Right cardiac atrium (tissue), 5 donors: Measurements from ENCODE around the gene PIWIL4. TPM values are rescaled to one million over a fixed set of nuclear protein-coding genes. Genes with fewer than 3 reads are reported as not detected.
"Not testable (repeated sequence)": the region's sequence is repeated elsewhere in the genome, so short reads cannot be mapped to it uniquely, and the experiment has no call there.

ENCODE experiments used
- ATAC-seq, 2 donors: fragments of 200-7000 bp; cut with Tn5 transposase; one replicate each; pipeline versions ENCODE4 v1.8.0 to v1.9.1; 2020; ENCODE audit warnings: moderate library complexity in 2 of 2, mild to moderate bottlenecking in 1 of 2
- DNase-seq, 3 donors: peaks; one replicate each; pipeline ENCODE4 v3.0.0-alpha.2; 2020
- H3K27ac ChIP-seq: one replicate; pipeline ENCODE4 v1.5.1; 2013; ENCODE audit warnings: mild to moderate bottlenecking, low read length, control low read depth, moderate library complexity
- H3K27me3 ChIP-seq: one replicate; pipeline ENCODE4 v1.6.1; 2013; ENCODE audit not compliant: control insufficient read depth, insufficient read depth
- H3K4me1 ChIP-seq: one replicate; pipeline ENCODE4 v1.6.1; 2013; ENCODE audit warnings: low read length; ENCODE audit not compliant: control insufficient read depth, insufficient read depth
- H3K4me3 ChIP-seq: one replicate; pipeline ENCODE4 v1.5.1; 2013; ENCODE audit warnings: low read length, control low read depth
- H3K9me3 ChIP-seq: one replicate; pipeline ENCODE4 v1.6.1; 2013; ENCODE audit warnings: low read length; ENCODE audit not compliant: control insufficient read depth
- WGBS: extraction: QIAGEN DNeasy Blood & Tissue Kit; methylation state at CpG from one replicate; pipeline ENCODE4 v1.1.7; 2013; 5-methylcytosine and 5-hydroxymethylcytosine counted together
- intact Hi-C, 4 donors: fragments of 100-400 bp; cut with DNase I; formaldehyde crosslinking; loops; one replicate each; pipeline versions ENCODE4 v1.11.0 to v1.14.0; 2022 to 2023
- polyA plus RNA-seq: library from polyadenylated mRNA; stranded (reverse); fragments of 200-250 nt; gene quantifications from one replicate; pipeline ENCODE4 v1.2.3, GENCODE V29; 2013
- total RNA-seq, 4 donors: library from RNA; stranded (reverse); fragmentation: NEBNext Ultra II Directional; extraction: Animal tissue kit (Norgen Biotek cat#: 25700); gene quantifications; one replicate each; pipeline ENCODE4 v1.2.1, GENCODE V29; 2021
- donor health status: healthy with polysubstance abuse.
- donor health status: DM: no; HTN: yes; CAD: no.
- donor health status: DM: no; HTN: no; CAD: no.
- donor health status: DM: no; HTN: yes; CAD: no; lungs with severe emphysema.
- donor health status: DM: yes; HTN: yes; CAD: no.

The PIWIL4 gene
- total and polyA plus RNA-seq, 5 donors = 1.1 to 3.5 (median 1.6) TPM

DNA sequence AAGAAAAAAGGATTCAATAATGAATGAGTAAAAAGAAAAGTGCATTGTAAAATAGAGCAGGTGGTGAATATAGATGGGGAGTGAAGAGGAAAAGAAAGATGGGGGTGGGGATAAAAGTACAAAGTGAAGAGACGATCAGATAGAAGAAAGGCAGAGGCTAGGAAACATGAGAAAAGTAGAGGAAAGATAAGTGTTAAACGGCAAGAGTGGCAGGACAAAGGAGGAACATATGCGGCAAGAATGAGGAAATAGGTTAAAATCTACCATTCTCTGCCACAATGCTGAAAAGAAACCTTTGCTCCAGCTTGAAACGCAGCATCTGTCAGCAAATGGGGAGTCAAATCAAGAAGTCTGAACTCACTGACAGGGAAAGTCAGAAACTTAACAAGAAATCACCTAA lies 16.7 kb upstream of the PIWIL4 start:
- 62% methylated on average over 4 of the region's 4 CpGs for WGBS

DNA sequence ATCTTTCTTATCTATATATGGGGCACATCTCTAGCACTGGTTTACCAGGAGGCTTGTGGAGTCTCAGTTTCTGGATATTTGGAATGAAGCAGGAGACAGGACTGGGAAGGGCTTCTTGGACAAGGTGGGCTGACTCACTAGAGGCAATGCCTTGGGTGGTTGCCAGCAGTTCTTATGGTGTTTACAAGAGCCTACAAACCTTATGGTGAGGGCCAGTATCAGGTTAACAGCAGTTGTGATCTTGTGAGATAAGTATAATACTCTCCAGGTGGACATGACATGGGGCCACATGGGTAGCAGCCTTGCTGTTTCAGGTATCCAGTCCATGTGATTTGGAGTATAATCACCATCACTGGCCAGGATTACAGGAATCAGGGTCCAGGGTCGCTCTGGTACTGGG lies 13.2 kb upstream of the PIWIL4 start:
- Histone ChIP-seq H3K9me3 (no peaks in the 10 kb centered on the region), H3K27ac (no peak overlapping the region), H3K27me3 (no peaks in the 10 kb centered on the region), H3K4me3 (no peak overlapping the region), H3K4me1 (no peaks in the 10 kb centered on the region)
- intact Hi-C loops = no loop called here
- no peak for ATAC-seq
- no peak for DNase-seq
- 98% methylated on average over 1 of the region's 1 CpG for WGBS

More for the DNA sequence above, 16.7 kb upstream of the PIWIL4 start:
- ATAC-seq = no peak
- no peaks in the 10 kb centered on the region for H3K9me3 ChIP-seq
- no peak overlapping the region for H3K27ac ChIP-seq
- peaks cover 2% of the 10 kb centered on the region for H3K4me1 ChIP-seq
- H3K4me3 ChIP-seq = no peak overlapping the region
- DNase-seq = no peak
- H3K27me3 ChIP-seq = no peaks in the 10 kb centered on the region
- intact Hi-C loops = no loop called here

DNA sequence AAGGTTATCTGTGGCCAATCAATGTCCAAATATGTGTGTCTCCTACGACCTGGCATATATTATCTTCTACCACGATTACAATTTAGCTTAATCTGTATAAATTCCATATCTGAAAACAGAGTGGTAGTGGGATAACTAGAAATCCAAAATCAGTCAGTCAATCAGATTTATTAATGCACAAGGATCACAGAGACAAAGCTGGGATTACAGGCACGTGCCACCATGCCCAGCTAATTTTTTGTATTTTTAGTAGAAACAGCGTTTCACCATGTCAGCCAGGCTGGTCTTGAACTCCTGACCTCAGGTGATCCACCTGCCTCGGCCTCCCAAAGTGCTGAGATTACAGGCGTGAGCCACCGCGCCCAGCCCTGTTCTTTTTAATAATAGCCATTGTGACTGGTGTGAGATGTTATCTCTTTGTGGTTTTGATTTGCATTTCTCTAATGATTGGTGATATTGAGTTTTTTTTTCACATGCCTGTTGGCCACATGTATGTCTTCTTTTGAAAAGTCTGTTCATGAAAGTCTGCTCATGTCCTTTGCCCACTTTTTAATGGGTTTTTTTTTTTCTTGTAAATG lies 11.3 kb upstream of the PIWIL4 start:
- intact Hi-C loops, DNase-seq, H3K9me3 ChIP-seq, ATAC-seq, H3K27ac ChIP-seq, H3K27me3 ChIP-seq, H3K4me3 ChIP-seq, H3K4me1 ChIP-seq: not testable (repeated sequence)
- WGBS = 93% methylated on average over 8 of the region's 8 CpGs

DNA sequence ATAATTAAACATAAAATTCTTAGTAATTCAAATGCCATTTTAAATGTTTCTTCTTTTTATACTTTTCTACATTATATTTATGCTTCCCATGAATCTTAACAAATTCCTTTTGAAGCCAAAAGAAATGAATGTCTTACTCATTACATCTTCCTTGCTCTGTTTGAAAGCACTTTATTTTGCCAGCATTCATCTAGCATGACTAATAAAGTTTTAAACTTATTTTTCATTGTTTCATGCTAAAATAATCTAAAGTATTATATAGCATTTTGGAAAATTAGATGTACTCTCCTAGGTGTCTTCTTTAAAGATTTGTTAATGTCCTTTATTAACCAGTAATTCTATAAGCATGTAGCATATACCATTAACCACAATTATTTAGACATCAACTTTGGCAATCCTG lies 9.7 kb upstream of the PIWIL4 start:
- DNase-seq (no peak), ATAC-seq (no peak)
- H3K9me3 ChIP-seq = no peaks in the 10 kb centered on the region
- H3K4me1 ChIP-seq = no peaks in the 10 kb centered on the region
- no peak overlapping the region for H3K4me3 ChIP-seq
- no peak overlapping the region for H3K27ac ChIP-seq
- H3K27me3 ChIP-seq = no peaks in the 10 kb centered on the region
- intact Hi-C loops = no loop called here

DNA sequence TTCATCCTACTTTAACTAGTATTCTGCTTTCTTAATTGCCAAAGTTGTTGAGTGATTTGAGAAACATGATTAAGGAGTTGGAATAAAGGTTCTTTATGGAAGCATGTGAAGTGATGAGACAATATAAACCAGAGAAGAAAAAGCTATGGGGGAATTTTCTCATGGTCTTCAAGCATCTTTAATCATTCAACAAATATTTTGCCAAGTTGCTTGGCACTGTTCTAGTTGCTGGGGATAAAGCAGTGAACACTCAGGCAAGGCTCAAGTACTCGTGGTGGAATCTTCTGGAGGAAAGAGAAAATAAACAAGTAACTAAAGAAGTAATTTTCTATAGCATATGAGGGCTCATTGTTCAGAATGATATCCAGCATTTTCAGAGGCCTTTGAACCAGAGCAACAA lies 9.2 kb upstream of the PIWIL4 start:
- WGBS = 63% methylated on average over 1 of the region's 1 CpG
- Histone ChIP-seq H3K4me3 (no peak overlapping the region), H3K27ac (no peak overlapping the region), H3K4me1 (no peaks in the 10 kb centered on the region), H3K27me3 (no peaks in the 10 kb centered on the region), H3K9me3 (no peaks in the 10 kb centered on the region)
- intact Hi-C loops = no loop called here
- DNase-seq (no peak), ATAC-seq (no peak)

- H3K27ac ChIP-seq = no peak overlapping the region
- no peaks in the 10 kb centered on the region for H3K27me3 ChIP-seq
- 98% methylated on average over 1 of the region's 1 CpG for WGBS
- ATAC-seq (no peak), DNase-seq (no peak)
- no peaks in the 10 kb centered on the region for H3K4me1 ChIP-seq
- no peak overlapping the region for H3K4me3 ChIP-seq
- no peaks in the 10 kb centered on the region for H3K9me3 ChIP-seq
- intact Hi-C loops = no loop called here
Observed at GRCh38 chr11:94558468-94558867, 8.7 kb upstream of the PIWIL4 start.

DNA sequence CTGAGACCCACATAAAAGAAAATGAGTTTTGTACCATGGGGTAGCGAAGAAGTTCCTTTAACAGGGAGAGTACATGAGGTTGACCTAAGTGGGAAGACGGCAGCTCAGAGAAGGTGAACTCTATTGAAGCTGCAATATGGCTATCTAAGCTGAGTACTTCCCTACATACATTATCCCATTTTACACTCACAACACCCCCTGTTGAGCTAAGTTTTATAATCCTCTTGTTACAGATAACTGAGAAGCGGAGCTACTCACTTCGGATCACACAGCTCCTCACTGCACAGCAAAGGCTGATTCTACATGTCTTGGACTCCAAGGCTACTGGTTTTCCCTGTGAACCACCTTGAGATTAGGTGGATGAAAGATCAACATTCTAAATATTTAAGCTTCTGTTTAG lies 8.2 kb upstream of the PIWIL4 start:
- no peak for DNase-seq
- Histone ChIP-seq H3K27ac (no peak overlapping the region), H3K9me3 (no peaks in the 10 kb centered on the region), H3K4me1 (no peaks in the 10 kb centered on the region), H3K27me3 (no peaks in the 10 kb centered on the region), H3K4me3 (no peak overlapping the region)
- no peak for ATAC-seq
- 96% methylated on average over 4 of the region's 4 CpGs for WGBS
- intact Hi-C loops = no loop called here

- DNase-seq (no peak), ATAC-seq (no peak)
- intact Hi-C loops = no loop called here
- Histone ChIP-seq H3K27ac (no peak overlapping the region), H3K27me3 (no peaks in the 10 kb centered on the region), H3K4me1 (no peaks in the 10 kb centered on the region), H3K4me3 (no peak overlapping the region), H3K9me3 (no peaks in the 10 kb centered on the region)
- WGBS = 83% methylated on average over 2 of the region's 2 CpGs
Observed at GRCh38 chr11:94559361-94559760, 7.8 kb upstream of the PIWIL4 start.

DNA sequence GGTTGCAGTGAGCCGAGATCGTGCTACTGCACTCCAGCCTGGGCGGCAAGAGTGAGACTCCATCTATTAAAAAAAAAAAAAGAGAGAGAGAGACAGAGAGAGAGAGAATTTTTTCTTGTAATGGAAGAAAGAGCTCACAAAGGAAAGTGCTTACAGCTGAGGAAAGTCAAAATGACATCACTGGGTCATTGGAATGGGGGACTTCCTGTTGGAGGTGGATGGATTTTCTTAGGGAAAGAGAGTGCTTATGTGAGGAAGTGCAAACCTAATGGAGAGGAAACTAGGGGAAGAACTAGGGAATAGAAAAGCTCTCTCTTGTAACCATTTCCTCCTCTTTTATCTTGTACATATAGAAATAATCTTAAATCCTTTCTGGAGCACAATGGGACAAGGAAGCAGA lies 6.3 kb upstream of the PIWIL4 start:
- Histone ChIP-seq H3K9me3 (no peaks in the 10 kb centered on the region), H3K27ac (no peak overlapping the region), H3K4me1 (no peaks in the 10 kb centered on the region), H3K27me3 (no peaks in the 10 kb centered on the region), H3K4me3 (no peak overlapping the region)
- intact Hi-C loops = loop anchor here in 3 of 4 donors (5.0 kb wide), 2 partner anchors 34 to 39 kb away; no protein-coding TSS in a partner anchor
- WGBS = 86% methylated on average over 3 of the region's 3 CpGs
- ATAC-seq (no peak), DNase-seq (no peak)

DNA sequence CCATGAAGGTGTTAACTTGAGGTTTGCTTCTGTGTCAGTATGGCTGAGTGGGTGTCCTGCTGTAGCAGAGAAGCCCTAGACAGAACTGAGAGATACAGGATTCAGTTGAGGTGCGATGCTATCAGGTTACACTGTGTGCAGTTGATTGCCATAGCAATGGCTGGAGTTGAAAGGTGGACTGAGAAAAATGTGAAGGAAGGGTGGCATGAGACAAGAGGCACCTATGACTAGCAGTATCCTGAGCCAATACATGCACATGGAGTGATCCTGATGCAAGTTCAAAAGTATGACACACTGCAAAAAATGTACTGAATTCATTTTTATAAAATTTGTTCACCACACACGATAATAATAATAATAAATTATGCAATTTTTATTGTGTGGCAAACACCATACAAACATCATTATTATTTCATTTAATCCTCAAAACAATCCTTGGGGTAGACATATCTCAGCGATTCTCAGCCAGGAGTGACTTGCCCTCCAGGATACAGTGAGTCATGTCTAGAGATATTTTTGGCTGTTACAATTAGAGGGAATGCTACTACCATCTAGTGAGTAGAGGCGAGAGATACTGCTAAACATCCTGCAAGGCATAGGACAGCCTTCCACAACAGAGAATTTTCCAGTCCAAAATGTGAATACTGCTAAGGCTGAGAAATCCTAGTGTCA lies 3.9 kb upstream of the PIWIL4 start:
- Histone ChIP-seq H3K27ac (no peak overlapping the region), H3K4me3 (no peak overlapping the region), H3K27me3 (no peaks in the 10 kb centered on the region), H3K9me3 (no peaks in the 10 kb centered on the region), H3K4me1 (no peaks in the 10 kb centered on the region)
- WGBS = 35% methylated on average over 4 of the region's 4 CpGs
- ATAC-seq (peak; percentile 95 to 97), DNase-seq (no peak)
- intact Hi-C loops = loop anchor here in 3 of 4 donors (5.0 kb wide), 2 partner anchors 36 to 41 kb away; no protein-coding TSS in a partner anchor

- H3K27me3 ChIP-seq = no peaks in the 10 kb centered on the region
- intact Hi-C loops = loop anchor here in 3 of 4 donors (5.0 kb wide), 2 partner anchors 37 to 42 kb away; no protein-coding TSS in a partner anchor
- no peak overlapping the region for H3K4me3 ChIP-seq
- DNase-seq = no peak
- ATAC-seq = no peak
- no peak overlapping the region for H3K27ac ChIP-seq
- H3K9me3 ChIP-seq = no peaks in the 10 kb centered on the region
- no peaks in the 10 kb centered on the region for H3K4me1 ChIP-seq
- 68% methylated on average over 8 of the region's 8 CpGs for WGBS
Observed at GRCh38 chr11:94563848-94564467, 3.2 kb upstream of the PIWIL4 start.
